HG03064 (cell line): Measurements from ENCODE around the gene CBS.
"Not testable (repeated sequence)": the region's sequence is repeated elsewhere in the genome, so short reads cannot be mapped to it uniquely, and the experiment has no call there.

ENCODE experiments used
- ATAC-seq: cut with Tn5 transposase; IDR thresholded peaks from one replicate; pipeline ENCODE4 v1.9.1; 2021; ENCODE audit warnings: low read depth; ENCODE audit not compliant: unreplicated experiment

The CBS gene

DNA sequence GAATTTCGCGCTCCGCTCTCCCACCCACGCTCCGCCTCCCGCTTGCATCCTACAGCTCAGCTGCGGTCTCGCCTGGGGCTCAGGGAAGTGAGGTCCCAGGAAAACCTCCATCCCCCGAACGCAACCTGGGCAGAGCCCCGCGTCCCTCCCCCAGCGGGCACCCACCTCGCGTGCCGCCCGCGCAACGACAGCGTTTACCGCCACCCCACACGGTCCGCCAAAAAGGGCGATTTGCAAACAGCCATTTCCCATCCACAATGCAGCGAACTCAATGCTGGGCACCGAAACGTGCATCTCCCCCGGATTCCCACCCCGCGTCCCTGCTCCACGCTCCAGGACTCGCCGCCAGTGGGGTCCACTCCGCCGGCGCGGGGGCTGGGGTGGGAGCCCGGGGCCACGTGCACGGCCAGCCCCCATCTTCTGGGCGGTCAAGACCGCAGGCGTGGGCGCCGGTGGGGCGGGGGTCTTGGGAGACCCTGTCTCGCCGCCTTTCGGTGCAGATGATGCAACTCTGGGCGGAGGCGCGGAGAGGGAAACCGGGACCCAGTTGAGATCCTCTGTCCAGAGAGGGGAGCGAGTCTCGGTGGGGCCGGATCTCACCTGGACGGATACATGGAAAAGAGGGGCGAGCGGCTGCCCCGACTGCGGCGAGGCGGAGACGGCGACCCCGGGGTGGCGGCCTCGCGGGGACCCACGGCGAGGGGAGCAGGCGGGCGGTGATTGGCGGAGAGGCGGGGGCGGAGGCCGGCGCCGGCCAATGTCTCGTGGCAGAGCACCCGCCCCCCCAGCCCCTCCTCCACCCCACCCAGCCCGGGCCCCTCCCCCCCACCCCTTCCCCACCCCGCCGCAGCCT, at the start of gene CBS:
CBS (minus strand) TSS at position 666 of the 853 bp plus-strand sequence. CDS start 3,642 bp downstream, outside the sequence.
- ATAC-seq: not testable (repeated sequence)

DNA sequence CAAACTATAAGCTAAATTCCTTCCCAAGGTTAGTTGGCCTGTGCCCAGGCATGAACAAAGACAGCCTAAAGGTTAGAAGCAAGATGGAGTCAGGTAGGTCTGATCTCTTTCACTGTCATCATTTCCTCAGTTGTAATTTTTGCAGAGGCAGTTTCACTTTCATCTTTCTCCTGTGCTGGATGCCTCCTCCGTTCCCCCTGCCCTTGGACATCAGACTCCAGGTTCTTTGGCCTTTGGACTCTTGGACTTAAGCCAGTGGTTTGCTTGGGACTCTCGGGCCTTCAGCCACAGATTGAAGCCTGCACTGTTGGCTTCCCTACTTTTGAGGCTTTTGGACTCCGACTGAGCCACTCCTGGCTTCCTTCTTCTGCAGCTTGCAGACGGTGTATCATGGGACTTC, 40.3 kb upstream of the CBS start:
- ATAC-seq: not testable (repeated sequence)

DNA sequence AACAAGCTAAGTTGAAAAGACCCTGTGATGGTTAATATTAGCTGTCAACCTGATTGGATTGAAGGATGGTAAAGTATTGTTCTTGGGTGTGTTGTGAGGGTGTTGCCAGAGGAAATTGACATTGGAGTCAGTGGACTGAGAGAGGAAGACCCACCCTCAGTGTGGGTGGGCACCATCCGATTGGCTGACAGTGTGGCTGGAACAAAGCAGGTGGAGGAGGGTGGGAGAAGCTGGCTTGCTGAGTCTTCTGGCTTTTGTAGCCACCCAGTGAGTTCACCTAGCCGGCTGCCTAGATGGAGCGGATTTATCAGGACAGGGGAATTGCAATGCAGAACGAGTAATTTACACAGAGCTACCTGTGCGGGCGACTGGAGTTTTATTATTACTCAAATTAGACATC, 38.8 kb upstream of the CBS start:
- ATAC-seq: not testable (repeated sequence)

DNA sequence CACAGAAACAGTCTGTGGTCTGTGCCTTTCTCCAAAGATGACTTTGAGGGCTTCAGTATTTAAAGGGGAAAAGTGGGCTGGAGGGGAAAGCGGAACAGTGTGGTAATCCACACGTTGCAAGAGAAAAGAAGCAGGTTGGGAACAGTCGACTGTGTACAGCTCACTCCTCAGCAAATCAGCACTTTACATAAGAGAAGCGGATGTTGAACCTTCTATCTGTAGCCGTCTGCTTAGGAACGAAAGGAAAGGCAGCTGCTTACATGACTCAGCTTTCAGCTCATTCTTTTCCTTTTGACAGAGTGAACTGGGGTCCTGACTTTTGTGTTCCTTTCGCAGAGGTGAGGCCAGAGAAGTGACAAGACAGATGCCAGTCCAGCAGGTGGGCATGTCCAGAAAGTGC, 33.4 kb upstream of the CBS start:
- not testable (repeated sequence) for ATAC-seq

DNA sequence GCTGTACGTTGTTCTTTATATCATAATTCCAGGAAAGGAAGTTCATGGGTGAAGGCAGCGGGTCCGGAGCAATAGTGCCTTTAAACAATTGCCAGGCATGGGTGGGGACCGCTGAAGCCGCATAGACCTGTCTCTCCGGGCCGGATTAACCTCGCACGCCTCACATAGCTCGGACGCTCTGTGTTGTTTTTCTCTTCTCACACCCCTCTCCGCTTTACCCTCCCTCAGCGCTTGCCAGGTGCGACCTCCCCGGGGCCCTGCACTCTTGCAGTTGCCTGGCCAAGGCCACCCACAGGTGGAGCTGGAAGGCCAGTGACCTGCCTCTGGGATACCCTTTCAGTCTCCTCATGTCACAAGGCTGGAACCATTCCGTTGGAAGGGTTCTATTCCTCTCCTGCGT, 32.5 kb upstream of the CBS start:
- ATAC-seq: not testable (repeated sequence)

DNA sequence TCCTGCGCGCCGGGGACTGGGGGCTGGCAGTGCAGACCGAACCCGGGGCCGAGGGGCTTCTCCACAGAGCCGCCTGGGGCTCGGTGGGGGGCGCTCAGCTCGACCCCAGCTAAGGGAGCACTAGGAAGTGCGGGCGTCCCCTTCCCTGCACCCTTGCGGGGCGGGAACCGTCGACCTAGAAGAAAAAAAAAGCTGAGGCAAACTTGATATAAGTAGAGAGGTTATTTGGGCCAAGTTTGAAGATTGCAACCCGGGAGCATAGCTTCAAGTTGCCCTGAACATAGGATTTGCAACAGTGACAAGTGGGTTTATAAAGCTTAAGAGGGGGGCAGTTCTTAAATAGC, 32.1 kb upstream of the CBS start:
- not testable (repeated sequence) for ATAC-seq

DNA sequence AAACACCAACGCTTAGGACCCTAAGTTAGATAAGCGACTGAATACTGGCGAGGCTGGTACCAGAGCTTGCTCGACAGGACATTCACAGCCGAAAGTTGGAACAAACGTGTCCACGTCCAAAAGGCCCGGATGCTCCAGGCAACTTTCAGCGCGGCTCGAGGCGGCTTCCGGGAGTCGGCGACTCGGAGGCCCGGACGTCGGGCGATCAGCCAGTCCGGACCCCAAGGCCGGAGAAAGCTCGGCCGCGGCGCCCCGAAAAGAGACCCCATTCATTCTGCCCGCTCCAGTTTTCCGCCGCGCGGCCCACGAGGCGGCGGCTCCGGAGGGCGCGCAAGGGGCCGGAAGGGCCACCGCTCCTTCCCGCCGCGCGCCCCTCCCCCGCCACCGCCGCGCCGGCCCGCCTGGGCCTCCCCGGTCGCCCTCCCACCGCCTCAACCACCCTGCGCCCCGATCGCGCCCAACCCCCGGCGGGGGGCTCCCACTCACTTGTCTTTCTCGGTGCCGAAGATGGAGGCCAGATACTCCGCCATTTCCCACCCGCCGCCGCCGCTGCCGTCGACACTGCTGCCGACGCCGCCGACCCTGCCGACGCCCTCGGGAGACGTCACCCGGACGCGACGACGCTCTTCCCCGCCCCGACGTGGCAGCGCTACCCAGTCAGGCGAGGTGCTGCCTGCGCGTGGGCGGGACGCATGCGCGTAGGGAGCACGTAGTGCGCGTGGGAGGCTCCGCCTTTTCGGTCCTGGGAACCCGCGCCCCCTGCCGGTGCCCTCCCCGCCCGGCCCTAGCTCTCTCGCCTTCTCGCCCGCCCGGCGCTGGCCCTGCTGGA, 31.5 kb upstream of the CBS start, which contains the start of gene U2AF1:
U2AF1 (minus strand) TSS at position 606 of the 829 bp plus-strand sequence; CDS start at position 530, 76 bp downstream.
- peak; percentile 53 for ATAC-seq

DNA sequence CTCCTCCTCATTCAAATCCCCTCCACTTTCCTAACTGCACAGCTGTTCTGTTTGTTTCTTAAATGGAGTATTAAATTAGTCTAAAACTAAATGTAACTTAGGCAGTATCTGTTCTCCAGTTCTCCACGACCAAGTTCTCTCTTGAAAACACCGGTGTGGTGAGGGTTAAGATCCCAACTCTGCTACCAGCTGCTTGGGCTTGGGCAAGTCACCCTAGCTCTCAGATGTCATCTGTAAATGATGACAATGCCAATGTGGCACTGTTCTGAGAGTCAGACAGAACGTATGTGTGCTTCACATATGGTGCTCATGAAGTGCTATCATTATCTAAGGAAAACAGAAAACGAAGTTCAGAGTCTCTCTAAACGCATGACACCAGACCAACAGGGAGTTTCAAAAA, 29.0 kb upstream of the CBS start:
- not testable (repeated sequence) for ATAC-seq

DNA sequence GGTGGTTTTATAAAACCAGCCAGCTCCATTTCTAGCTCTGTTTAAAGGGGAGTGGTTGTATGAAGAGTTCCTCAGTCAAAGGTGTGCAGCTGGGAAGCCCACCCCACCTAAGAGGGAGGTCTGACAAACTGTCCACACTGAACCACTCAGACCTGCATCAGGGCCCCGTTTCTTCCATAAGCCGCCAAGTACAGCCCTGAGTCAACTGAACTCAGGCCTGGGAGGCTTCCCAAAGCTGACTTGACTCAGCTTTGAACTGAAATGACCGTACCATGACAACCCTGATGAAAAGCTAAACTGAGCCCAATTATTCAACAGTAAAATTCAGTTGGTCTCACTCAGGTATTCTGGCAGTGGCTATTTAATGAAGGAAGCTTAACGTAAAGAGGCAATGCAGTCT, 26.6 kb upstream of the CBS start:
- not testable (repeated sequence) for ATAC-seq

DNA sequence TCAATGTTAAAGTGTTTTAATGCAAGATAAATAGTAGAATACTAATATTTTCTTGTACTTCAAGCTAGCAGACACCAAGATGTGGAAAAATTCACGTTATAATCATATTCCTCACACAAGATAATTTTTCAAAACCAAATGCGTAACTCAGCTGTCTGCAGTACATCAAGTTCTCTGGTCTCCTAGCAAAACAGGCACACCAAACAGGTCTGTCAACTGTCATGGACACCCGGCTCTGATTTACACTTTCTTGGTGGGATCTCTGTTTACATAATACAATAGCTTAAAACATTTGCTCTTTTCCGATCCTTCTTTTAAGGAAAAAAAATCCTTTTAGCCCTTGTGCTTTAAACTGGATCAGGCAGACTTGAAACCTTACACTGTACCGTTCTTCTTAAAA, 26.0 kb upstream of the CBS start:
- not testable (repeated sequence) for ATAC-seq

DNA sequence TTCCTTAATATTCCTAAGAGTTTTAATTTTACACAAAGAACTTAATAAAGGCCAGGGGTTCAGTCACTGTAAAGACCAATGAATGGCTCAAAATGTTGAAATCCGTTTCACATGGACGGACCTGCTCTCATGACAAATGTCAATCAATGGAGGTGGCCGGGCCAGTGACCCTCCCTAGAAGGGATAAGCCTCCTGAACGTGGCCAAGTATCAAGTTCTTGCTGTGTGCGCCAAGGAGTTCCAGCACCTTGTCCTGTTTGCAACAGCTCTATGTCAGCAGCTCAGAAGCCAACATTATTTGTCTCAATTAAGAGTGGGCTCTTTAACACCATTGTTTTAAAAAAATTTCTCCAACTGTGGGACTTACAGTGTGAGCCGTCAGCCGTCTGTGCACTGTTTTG, 25.4 kb upstream of the CBS start:
- ATAC-seq: not testable (repeated sequence)

DNA sequence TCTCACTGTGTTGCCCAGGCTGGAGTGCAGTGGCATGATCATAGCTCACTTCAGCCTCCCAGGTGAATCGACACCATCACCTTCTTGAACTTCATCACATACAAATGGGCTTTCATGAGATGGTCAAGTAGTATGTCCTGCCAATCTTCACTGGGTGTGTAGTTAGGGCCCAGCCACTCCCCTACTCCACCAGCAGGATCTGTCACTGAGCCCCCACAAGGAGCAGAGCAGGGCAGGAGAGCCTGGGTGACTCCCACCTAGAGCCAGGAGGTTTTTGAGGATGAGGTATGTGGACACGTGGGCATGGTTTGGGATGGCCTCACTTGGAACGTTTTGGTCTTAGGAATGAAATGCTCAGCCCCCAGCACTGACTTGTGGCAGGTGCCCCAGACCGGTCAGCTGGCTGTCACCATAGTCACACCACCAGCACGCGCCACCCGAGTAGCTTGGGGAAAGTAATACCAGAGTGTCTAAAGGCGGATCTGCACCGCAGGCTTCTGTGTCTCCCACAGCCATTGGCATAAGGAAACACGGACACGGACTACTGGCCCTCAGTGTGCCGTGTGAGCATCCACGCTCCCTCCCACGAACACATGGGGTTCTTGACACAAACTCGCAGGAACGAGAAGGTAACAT, 16.5 kb upstream of the CBS start:
- not testable (repeated sequence) for ATAC-seq

DNA sequence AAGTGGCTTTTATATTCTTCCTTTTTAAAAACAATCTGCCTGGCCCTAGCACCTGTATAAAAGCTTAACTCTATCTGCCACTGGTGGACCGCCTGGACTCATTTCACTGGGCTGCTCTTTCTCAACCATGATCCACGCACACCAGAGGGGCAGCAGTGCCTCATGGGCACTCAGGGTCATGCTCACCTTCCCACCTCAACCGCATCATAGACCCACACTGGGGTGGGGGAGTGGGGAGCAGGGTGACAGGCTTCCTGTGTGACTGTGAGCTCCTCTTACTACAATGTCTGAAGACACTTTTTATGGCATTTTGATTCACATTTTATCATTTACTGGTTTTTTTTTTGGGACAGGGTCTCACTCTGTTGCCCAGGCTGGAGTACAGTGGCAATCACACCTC, 15.3 kb upstream of the CBS start:
- ATAC-seq: not testable (repeated sequence)

DNA sequence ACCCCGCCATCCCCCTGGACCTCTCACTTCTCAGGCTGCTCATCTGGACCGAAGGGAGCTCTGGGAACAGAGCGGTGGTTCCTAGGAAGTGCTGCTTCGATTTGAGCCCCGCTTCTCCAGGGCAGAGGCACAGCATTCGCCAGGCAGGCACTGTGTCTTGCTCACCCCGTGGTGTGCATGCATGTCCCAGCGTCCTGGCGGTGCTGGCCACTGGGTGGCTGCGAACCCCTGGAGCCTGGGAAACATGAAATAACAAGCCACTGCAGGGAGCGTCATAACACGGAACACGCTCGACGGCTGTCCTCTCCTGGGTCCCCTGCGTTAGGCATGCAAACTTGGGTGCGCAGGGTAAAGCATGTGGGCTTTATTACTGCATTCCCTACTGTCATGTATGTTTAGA, 13.8 kb upstream of the CBS start:
- ATAC-seq: not testable (repeated sequence)

DNA sequence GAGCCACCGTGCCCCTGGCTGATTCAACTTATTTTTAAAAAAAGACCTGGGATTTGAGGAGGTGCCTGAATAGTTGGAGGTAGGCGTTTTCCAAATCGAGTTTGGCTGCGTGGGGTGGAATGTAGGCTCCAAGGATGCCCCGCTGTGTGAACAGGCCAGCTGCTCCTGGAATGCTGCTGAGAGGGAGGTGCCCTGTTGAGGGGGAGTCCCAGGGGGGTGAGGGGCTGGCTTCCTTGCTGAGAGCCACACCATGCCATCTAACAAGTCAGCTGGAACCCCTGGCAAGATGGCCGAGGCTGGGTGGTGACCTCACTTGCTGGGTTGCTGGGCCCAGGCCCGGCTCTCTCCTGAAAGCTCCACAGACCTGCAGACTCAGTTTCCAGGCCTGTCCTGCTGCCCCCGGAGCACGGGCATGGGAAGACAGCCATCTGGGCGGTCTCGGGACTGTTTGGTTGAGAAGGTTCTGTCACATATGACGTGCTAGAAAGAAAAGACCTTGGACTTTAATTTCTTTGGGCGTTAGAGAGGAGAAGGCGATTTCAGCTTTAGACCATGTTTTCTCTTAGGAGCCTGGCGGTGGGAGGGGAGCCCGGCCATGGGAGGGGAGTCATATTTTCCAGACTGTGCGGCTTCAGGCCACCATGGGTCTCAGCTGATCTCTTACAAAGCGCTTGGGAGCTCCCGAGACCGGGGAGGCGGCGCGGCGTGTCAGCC, 7.1 kb upstream of the CBS start:
- ATAC-seq: not testable (repeated sequence)

DNA sequence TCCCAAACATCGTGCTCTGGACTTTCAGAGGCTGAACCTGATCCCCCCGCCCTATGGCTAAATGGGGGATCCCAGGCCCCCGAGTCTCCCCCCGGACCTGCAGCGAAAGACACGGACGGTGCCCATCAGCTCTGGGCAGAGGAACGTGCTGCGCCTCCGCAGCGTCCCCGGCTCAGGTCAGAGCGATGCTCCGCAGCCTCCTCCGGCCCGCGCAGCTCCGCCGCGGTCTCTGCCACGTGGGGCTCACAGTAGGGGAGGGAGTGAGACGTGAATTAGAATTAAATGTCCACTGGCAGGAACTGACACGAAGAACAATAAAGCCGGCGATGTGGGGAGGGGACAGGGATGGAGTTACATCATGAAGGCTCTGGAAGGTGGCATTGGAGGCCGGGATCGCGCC, 1.0 kb upstream of the CBS start:
- ATAC-seq: not testable (repeated sequence)

DNA sequence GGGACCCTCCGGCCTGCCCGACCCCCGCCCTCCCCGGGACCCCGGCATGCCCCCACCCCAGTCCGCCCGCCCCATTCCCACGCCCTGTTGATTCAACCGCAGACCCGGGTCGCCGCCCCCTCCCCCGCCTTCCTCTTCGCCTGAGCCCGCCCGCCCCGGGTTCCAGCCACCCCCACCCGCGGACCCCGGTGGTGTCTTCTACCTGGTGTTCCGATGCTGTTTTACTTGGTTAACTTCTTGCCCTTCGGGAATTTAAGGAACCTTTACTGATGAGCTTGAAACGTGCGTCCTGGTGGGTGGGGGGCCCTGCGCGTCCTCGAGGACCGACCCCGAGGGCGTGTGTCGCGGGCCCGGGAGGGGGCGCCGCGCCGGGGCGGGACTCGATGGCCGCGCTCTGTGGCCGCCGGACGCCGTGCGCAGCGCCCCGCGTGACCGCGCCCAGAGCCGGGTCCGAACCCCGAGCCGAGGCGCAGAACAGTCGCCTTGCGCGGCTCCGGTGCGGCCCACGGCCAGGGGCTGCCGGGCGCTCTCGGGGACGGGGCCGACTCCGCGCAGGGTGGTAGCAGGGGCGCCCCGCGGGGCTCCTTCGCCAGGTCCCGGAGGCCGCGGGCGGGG, 495 bp upstream of the CBS start:
- not testable (repeated sequence) for ATAC-seq

DNA sequence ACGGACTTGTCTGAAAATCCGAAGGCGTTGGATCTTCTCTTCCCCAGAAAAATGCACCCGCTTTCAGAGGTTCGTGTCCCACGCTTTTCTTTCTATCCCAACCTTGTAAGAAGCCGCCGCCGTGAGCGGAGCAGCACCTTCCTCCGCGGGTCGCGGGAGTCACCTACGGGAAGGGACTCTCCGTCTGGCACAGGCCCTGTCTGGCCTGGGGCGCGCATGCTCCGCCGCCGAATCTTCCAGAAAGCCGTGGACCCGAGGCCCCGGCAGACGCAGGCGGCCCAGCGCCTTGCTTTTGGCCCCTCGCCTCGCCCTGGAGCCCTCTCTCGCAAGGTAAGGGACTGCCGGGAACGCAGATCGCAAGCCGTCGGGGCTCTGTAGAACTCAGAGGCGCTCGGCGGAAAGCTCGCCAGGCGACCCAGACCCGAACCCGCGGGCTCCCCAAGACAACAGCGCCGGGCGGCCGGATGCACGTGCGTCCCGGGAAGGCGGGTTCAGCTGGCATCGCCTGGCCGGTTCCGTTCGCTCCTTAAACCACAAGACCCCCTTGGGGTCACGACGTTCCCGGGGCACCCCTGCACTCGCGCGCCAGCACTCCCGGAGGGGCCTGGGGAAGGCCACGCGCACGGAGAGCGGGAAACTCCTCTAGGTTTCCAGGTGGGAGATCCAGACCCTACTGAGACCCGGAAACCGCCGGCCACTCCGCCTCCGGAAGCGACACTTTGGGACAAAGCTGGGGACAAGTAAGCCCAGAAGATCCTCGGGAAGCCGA, 1.1 kb downstream of the CBS start:
- ATAC-seq: not testable (repeated sequence)

DNA sequence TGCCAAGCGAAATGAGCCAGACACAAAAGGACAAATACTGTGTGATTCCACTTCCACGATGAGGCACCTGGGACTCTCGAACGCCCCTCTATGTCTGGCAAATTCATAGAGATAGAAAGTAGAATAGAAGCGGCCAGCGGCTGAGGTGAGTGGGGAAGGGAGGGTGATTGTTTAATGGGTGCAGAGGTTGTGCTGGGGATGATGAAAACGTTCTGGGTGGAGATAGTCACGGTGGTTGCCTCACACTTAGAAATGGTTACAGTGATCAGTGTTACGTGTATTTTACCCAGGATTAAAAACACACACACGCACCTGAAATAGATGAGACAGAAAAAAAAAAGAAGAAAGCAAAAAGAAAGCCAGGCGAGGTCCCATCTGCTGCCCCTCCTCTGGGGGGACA, 2.9 kb downstream of the CBS start:
- ATAC-seq: not testable (repeated sequence)
